Breast epithelium (tissue), 4 donors: ENCODE measurements around the gene KLHL40. TPM values are rescaled to one million over a fixed set of nuclear protein-coding genes. Genes with fewer than 3 reads are reported as not detected.

ENCODE experiments used
- DNase-seq, 2 donors: peaks; one replicate each; pipeline ENCODE4 v3.0.0-alpha.2; 2019; ENCODE audit warnings: low spot score in 2 of 2
- H3K27ac ChIP-seq, 2 donors: fragments of 200-600 bp; sonication (generic) in 1 of 2; one replicate each; pipeline ENCODE4 v1.5.1; 2016 to 2019; ENCODE audit warnings: mild to moderate bottlenecking in 1 of 2
- H3K27me3 ChIP-seq, 2 donors: fragments of 200-600 bp; sonication (generic) in 1 of 2; one replicate each; pipeline versions ENCODE4 v1.5.1 to v1.6.0; 2017 to 2019; ENCODE audit warnings: control low read depth in 1 of 2, mild to moderate bottlenecking in 1 of 2
- H3K36me3 ChIP-seq: fragments of 200-600 bp; one replicate; pipeline ENCODE4 v1.5.1; 2019
- H3K4me1 ChIP-seq, 2 donors: fragments of 200-600 bp; sonication (generic); one replicate each; pipeline ENCODE4 v1.5.1; 2016 to 2019; ENCODE audit warnings: control low read depth in 1 of 2
- H3K4me3 ChIP-seq, 3 donors: fragments of 200-600 bp; sonication (generic); 1 replicate in 2 of 3; 2 replicates in 1 of 3; pipeline ENCODE4 v1.5.1; 2016 to 2019; ENCODE audit warnings: mild to moderate bottlenecking in 3 of 3, moderate library complexity in 2 of 3
- H3K9me3 ChIP-seq, 2 donors: fragments of 200-600 bp; sonication (generic) in 1 of 2; one replicate each; pipeline ENCODE4 v1.5.1; 2016 to 2019; ENCODE audit warnings: control low read depth in 1 of 2
- CTCF ChIP-seq, 3 donors: fragments of 450-650 bp; IDR thresholded peaks; one replicate each; pipeline ENCODE4 v1.5.1; 2016 to 2017; ENCODE audit warnings: antibody characterized with exemption in 3 of 3, mild to moderate bottlenecking in 3 of 3, moderate library complexity in 3 of 3
- POLR2A ChIP-seq: fragments of 450-650 bp; IDR thresholded peaks from one replicate; pipeline ENCODE4 v1.6.1; 2016; ENCODE audit warnings: antibody characterized with exemption, mild to moderate bottlenecking, moderate library complexity
- POLR2AphosphoS5 ChIP-seq, 3 donors: sonication (generic); formaldehyde crosslinking; IDR thresholded peaks; one replicate each; pipeline ENCODE4 v1.6.1; 2017; ENCODE audit warnings: antibody characterized with exemption in 3 of 3
- intact Hi-C: fragments of 100-400 bp; cut with DNase I; formaldehyde crosslinking; loops from one replicate; pipeline ENCODE4 v1.15.1; 2023; ENCODE audit warnings: low total_unique reads
- total RNA-seq, 3 donors: library from RNA; depleted of rRNA; stranded (reverse); fragments of >200 nt; gene quantifications; one replicate each; pipeline ENCODE4 v1.1.0, GENCODE V29; 2016

Gene KLHL40
- total RNA-seq, 3 donors from 2014 or later = not detected

GRCh38 chr3:42678447-42678846 is 6.9 kb upstream of the KLHL40 start:
- no peak for TF ChIP-seq CTCF (IDR thresholded peaks at IDR 0.05)
- TF ChIP-seq POLR2A = no peak
- Histone ChIP-seq H3K36me3 (no peaks in the 10 kb centered on the region), H3K4me1 (no peaks in the 10 kb centered on the region), H3K9me3 (no peaks in the 10 kb centered on the region), H3K4me3 (no peak overlapping the region), H3K27me3 (no peaks in the 10 kb centered on the region), H3K27ac (no peak overlapping the region)
- no peak for DNase-seq
- intact Hi-C loops = no loop called here

GRCh38 chr3:42680271-42680670 is 5.1 kb upstream of the KLHL40 start:
- no peak overlapping the region for H3K27ac ChIP-seq
- H3K27me3 ChIP-seq = no peaks in the 10 kb centered on the region
- no peaks in the 10 kb centered on the region for H3K36me3 ChIP-seq
- DNase-seq = no peak
- intact Hi-C loops = no loop called here
- H3K4me1 ChIP-seq = no peaks in the 10 kb centered on the region
- H3K4me3 ChIP-seq = no peak overlapping the region
- TF ChIP-seq POLR2AphosphoS5 (IDR thresholded peaks at IDR 0.05) = no peak
- TF ChIP-seq CTCF (IDR thresholded peaks at IDR 0.05) = no peak
- TF ChIP-seq POLR2A = no peak
- H3K9me3 ChIP-seq = no peaks in the 10 kb centered on the region

- H3K9me3 ChIP-seq = no peaks in the 10 kb centered on the region
- no peak for DNase-seq
- no peak for TF ChIP-seq POLR2AphosphoS5 (IDR thresholded peaks at IDR 0.05)
- no peak for TF ChIP-seq POLR2A
- TF ChIP-seq CTCF (IDR thresholded peaks at IDR 0.05) = no peak
- no peak overlapping the region for H3K4me3 ChIP-seq
- intact Hi-C loops = no loop called here
- no peak overlapping the region for H3K27ac ChIP-seq
- no peaks in the 10 kb centered on the region for H3K36me3 ChIP-seq
- no peaks in the 10 kb centered on the region for H3K27me3 ChIP-seq
- H3K4me1 ChIP-seq = no peaks in the 10 kb centered on the region
Measured at GRCh38 chr3:42680806-42681205, 4.5 kb upstream of the KLHL40 start.

GRCh38 chr3:42681361-42682038 is 3.8 kb upstream of the KLHL40 start:
- Histone ChIP-seq H3K9me3 (no peaks in the 10 kb centered on the region), H3K27ac (no peak overlapping the region), H3K4me1 (no peaks in the 10 kb centered on the region), H3K36me3 (no peaks in the 10 kb centered on the region), H3K27me3 (no peaks in the 10 kb centered on the region), H3K4me3 (no peak overlapping the region)
- intact Hi-C loops = no loop called here
- TF ChIP-seq POLR2AphosphoS5 (IDR thresholded peaks at IDR 0.05) = no peak
- TF ChIP-seq POLR2A = no peak
- no peak for TF ChIP-seq CTCF (IDR thresholded peaks at IDR 0.05)
- no peak for DNase-seq

GRCh38 chr3:42682301-42683070 is 2.9 kb upstream of the KLHL40 start:
- intact Hi-C loops = no loop called here
- Histone ChIP-seq H3K4me1 (no peaks in the 10 kb centered on the region), H3K4me3 (no peak overlapping the region), H3K9me3 (no peaks in the 10 kb centered on the region), H3K27ac (no peak overlapping the region), H3K27me3 (no peaks in the 10 kb centered on the region), H3K36me3 (no peaks in the 10 kb centered on the region)
- TF ChIP-seq CTCF (IDR thresholded peaks at IDR 0.05) (no peak), POLR2AphosphoS5 (IDR thresholded peaks at IDR 0.05) (no peak), POLR2A (no peak)
- no peak for DNase-seq
